ENCODE results near the gene CST9.
A peak's percentile ranks its signal among the peaks of the same experiment; 100 is the strongest.

The CST9 gene

GRCh38 chr20:23641936-23642751 is 36.4 kb upstream of the CST9 start:
- H3K27ac ChIP-seq = no peak overlapping the region
- no peak for TF ChIP-seq CTCF (conservative IDR thresholded peaks at IDR 0.05)

- no peak overlapping the region for H3K27ac ChIP-seq
- TF ChIP-seq CTCF (conservative IDR thresholded peaks at IDR 0.05) = no peak
Observed at GRCh38 chr20:23640671-23641667, 35.3 kb upstream of the CST9 start.

GRCh38 chr20:23640018-23640601 is 34.4 kb upstream of the CST9 start:
- no peak for TF ChIP-seq CTCF (conservative IDR thresholded peaks at IDR 0.05)
- H3K27ac ChIP-seq = no peak overlapping the region

GRCh38 chr20:23639490-23639958 is 33.8 kb upstream of the CST9 start:
- no peak for TF ChIP-seq CTCF (conservative IDR thresholded peaks at IDR 0.05)
- H3K27ac ChIP-seq = no peak overlapping the region

- TF ChIP-seq CTCF (conservative IDR thresholded peaks at IDR 0.05) = no peak
- H3K27ac ChIP-seq = peak overlapping the region; percentile 94; the same call in 1 of the 2 replicates
Observed at GRCh38 chr20:23638309-23638708, 32.6 kb upstream of the CST9 start.

- TF ChIP-seq CTCF (conservative IDR thresholded peaks at IDR 0.05) = no peak
- peak within 1 kb of the TSS; percentile 94 for H3K27ac ChIP-seq
Observed at GRCh38 chr20:23637282-23638221, 31.8 kb upstream of the CST9 start, which contains the start of gene CST3. CST3 (minus strand) TSS chr20:23637955; CDS start chr20:23637862, 93 bp downstream.
